K562 (cell line): Measurements from ENCODE around the gene NECTIN1. TPM values are rescaled to one million over a fixed set of nuclear protein-coding genes. Genes with fewer than 3 reads are reported as not detected.

Source experiments
- BHLHE40 ChIP-seq: IDR thresholded peaks from 2 replicates; pipeline ENCODE4 v1.6.1; 2011; ENCODE audit warnings: low read length, improper control_type of control experiment
- BRF1 ChIP-seq: IDR thresholded peaks from 3 replicates; pipeline ENCODE4 v1.6.1; 2011; ENCODE audit warnings: borderline replicate concordance, mild to moderate bottlenecking; ENCODE audit not compliant: insufficient read length; ENCODE audit errors: extremely low read depth
- C11orf30 ChIP-seq: fragments of 450-650 bp; IDR thresholded peaks from 2 replicates; pipeline ENCODE4 v1.6.1; 2016; ENCODE audit warnings: low read depth, mild to moderate bottlenecking
- CBFA2T3 ChIP-seq: fragments of 450-650 bp; IDR thresholded peaks from 2 replicates; pipeline ENCODE4 v1.6.1; 2017
- GABPB2 ChIP-seq: fragments of 250-450 bp; sonication (Bioruptor Pico); conservative IDR thresholded peaks from 2 replicates; pipeline ENCODE4 v1.5.1; 2021; ENCODE audit warnings: mild to moderate bottlenecking
- JUN ChIP-seq, 2 experiments: sonication (generic) in 1 of 2; formaldehyde crosslinking in 1 of 2; IDR thresholded peaks; 2 replicates each; pipeline versions ENCODE4 v1.6.1 to v1.8.0; 2012 to 2022; ENCODE audit warnings: borderline replicate concordance in 2 of 2, mild to moderate bottlenecking in 2 of 2, improper control_type of control experiment in 1 of 2, low read depth in 1 of 2, low read length in 1 of 2, missing genetic modification reagents in 1 of 2
- JUND ChIP-seq, 2 experiments: IDR thresholded peaks; 2 replicates in 1 of 2; 3 replicates in 1 of 2; pipeline ENCODE4 v1.6.1; 2011; ENCODE audit warnings: borderline replicate concordance in 2 of 2, low read depth in 2 of 2, low read length in 2 of 2, improper control_type of control experiment in 1 of 2, missing biosample characterization in 1 of 2, missing genetic modification characterization in 1 of 2, missing genetic modification reagents in 1 of 2
- KLF6 ChIP-seq: fragments of 250-450 bp; sonication (Bioruptor Pico); IDR thresholded peaks from 2 replicates; pipeline ENCODE4 v1.4.0; 2020; ENCODE audit warnings: mild to moderate bottlenecking, moderate library complexity, borderline replicate concordance
- MAFK ChIP-seq: IDR thresholded peaks from 2 replicates; pipeline ENCODE4 v1.6.1; 2011; ENCODE audit warnings: low read length, improper control_type of control experiment
- MCM7 ChIP-seq, 2 experiments: fragments of 450-650 bp; IDR thresholded peaks; 2 replicates each; pipeline ENCODE4 v1.6.1; 2016 to 2018
- NCOA1 ChIP-seq: fragments of 450-650 bp; IDR thresholded peaks from 2 replicates; pipeline ENCODE4 v1.6.1; 2016; ENCODE audit warnings: low read depth
- PRDM10 ChIP-seq: fragments of 450-650 bp; IDR thresholded peaks from 2 replicates; pipeline ENCODE4 v1.6.1; 2018; ENCODE audit not compliant: partially characterized antibody
- TCF15 ChIP-seq: fragments of 250-450 bp; sonication (Bioruptor Pico); IDR thresholded peaks from 2 replicates; pipeline ENCODE4 v1.8.0; 2022; ENCODE audit warnings: moderate library complexity, mild to moderate bottlenecking, inconsistent platforms
- TFAM ChIP-seq: fragments of 250-450 bp; sonication (Bioruptor Pico); conservative IDR thresholded peaks from 2 replicates; pipeline ENCODE4 v1.5.0; 2021; ENCODE audit warnings: mild to moderate bottlenecking, moderate library complexity
- ZNF140 ChIP-seq: fragments of 250-450 bp; sonication (Bioruptor Pico); IDR thresholded peaks from 2 replicates; pipeline ENCODE4 v1.8.0; 2021; ENCODE audit warnings: moderate library complexity, mild to moderate bottlenecking, inconsistent platforms
- ZNF146 ChIP-seq: IDR thresholded peaks from one replicate; pipeline ENCODE4 v1.6.1; 2018; ENCODE audit warnings: missing compliant biosample characterization; ENCODE audit not compliant: unreplicated experiment
- ZNF354B ChIP-seq: fragments of 250-450 bp; sonication (Bioruptor Pico); IDR thresholded peaks from 2 replicates; pipeline ENCODE4 v1.4.0; 2020
- polyA plus RNA-seq, 8 experiments: library from polyadenylated mRNA; depleted of rRNA in 4 of 8; stranded (reverse) in 5 of 8; unstranded in 3 of 8; fragments of >200 nt; fragmentation: Nextera tagmentation in 2 of 8; fragmentation: Illumina TruSeq in 1 of 8; extraction: Ambion mirVana in 2 of 8; extraction: Trizol in 1 of 8; gene quantifications; 2 replicates each; pipeline versions ENCODE4 v1.2.1 to v1.2.3, GENCODE V29; 2011 to 2014; ENCODE audit warnings: inconsistent platforms in 1 of 8, missing spikeins in 1 of 8
- total RNA-seq, 7 experiments: library from RNA; depleted of rRNA in 6 of 7; stranded (reverse); fragments of >200 nt in 6 of 7; fragmentation: Illumina TruSeq in 2 of 7; extraction: Trizol in 2 of 7; gene quantifications; 2 replicates each; pipeline versions ENCODE4 v1.2.1 to v1.2.3, GENCODE V29; 2011 to 2021; ENCODE audit warnings: low replicate concordance in 1 of 7
- TF ChIP-seq, protein P1 (sequence below): fragments of 450-650 bp; IDR thresholded peaks from 2 replicates; pipeline ENCODE4 v1.6.1; 2014; ENCODE audit warnings: low read depth, mild to moderate bottlenecking, moderate library complexity, borderline replicate concordance
- TF ChIP-seq, protein P2 (sequence below): sonication (generic); formaldehyde crosslinking; IDR thresholded peaks from 2 replicates; pipeline ENCODE4 v1.8.0; 2022; ENCODE audit warnings: missing genetic modification reagents, mild to moderate bottlenecking, borderline replicate concordance
- TF ChIP-seq, protein P3 (sequence below), 2 experiments: fragments of 450-650 bp in 1 of 2; sonication (generic) in 1 of 2; formaldehyde crosslinking; conservative IDR thresholded peaks; 2 replicates each; pipeline versions ENCODE4 v1.4.0 to v1.8.1; 2020 to 2022; ENCODE audit warnings: mild to moderate bottlenecking in 1 of 2, missing genetic modification reagents in 1 of 2

Gene NECTIN1
- total and polyA plus RNA-seq, 9 of the 15 experiments (the other 6 are each of a cell fraction or from before 2014, with no cell fraction given), result 0.09 to 0.53 (median 0.23) TPM; not detected in 2

- TF ChIP-seq, protein P1, sequence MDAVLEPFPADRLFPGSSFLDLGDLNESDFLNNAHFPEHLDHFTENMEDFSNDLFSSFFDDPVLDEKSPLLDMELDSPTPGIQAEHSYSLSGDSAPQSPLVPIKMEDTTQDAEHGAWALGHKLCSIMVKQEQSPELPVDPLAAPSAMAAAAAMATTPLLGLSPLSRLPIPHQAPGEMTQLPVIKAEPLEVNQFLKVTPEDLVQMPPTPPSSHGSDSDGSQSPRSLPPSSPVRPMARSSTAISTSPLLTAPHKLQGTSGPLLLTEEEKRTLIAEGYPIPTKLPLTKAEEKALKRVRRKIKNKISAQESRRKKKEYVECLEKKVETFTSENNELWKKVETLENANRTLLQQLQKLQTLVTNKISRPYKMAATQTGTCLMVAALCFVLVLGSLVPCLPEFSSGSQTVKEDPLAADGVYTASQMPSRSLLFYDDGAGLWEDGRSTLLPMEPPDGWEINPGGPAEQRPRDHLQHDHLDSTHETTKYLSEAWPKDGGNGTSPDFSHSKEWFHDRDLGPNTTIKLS, result no peak
- TF ChIP-seq KLF6, result no peak
- no peak for TF ChIP-seq BRF1
- no peak for TF ChIP-seq MCM7 (IDR thresholded peaks at IDR 0.05)
- no peak for TF ChIP-seq ZNF140 (CRISPR knock-in tag)
- TF ChIP-seq, protein P2, sequence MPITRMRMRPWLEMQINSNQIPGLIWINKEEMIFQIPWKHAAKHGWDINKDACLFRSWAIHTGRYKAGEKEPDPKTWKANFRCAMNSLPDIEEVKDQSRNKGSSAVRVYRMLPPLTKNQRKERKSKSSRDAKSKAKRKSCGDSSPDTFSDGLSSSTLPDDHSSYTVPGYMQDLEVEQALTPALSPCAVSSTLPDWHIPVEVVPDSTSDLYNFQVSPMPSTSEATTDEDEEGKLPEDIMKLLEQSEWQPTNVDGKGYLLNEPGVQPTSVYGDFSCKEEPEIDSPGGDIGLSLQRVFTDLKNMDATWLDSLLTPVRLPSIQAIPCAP (CRISPR knock-in tag), result no peak
- no peak for TF ChIP-seq MAFK
- no peak for TF ChIP-seq GABPB2 (CRISPR knock-in tag)
- no peak for TF ChIP-seq TFAM
- TF ChIP-seq BHLHE40, result no peak
- TF ChIP-seq TCF15, result no peak
- TF ChIP-seq PRDM10, result peak; percentile 35
- peak; percentile 57; the same call in 1 of the 2 replicates for TF ChIP-seq JUND (IDR thresholded peaks at IDR 0.05; ENCODE audit: borderline replicate concordance, low read depth, low read length)
- no peak; the same call in 2 of the 3 replicates for TF ChIP-seq JUND (tag; IDR thresholded peaks at IDR 0.05; ENCODE audit: borderline replicate concordance, low read depth, low read length)
- TF ChIP-seq ZNF354B (CRISPR knock-in tag), result no peak
- TF ChIP-seq C11orf30, result no peak
- TF ChIP-seq ZNF146 (CRISPR knock-in tag), result no peak
- peak; percentile 46; the same call in 1 of the 2 replicates for TF ChIP-seq JUN (IDR thresholded peaks at IDR 0.05; ENCODE audit: borderline replicate concordance, low read depth, low read length)
- TF ChIP-seq JUN (CRISPR knock-in tag; IDR thresholded peaks at IDR 0.05; ENCODE audit: borderline replicate concordance), result no peak
- TF ChIP-seq NCOA1, result no peak
- no peak for TF ChIP-seq CBFA2T3
- TF ChIP-seq, protein P3, sequence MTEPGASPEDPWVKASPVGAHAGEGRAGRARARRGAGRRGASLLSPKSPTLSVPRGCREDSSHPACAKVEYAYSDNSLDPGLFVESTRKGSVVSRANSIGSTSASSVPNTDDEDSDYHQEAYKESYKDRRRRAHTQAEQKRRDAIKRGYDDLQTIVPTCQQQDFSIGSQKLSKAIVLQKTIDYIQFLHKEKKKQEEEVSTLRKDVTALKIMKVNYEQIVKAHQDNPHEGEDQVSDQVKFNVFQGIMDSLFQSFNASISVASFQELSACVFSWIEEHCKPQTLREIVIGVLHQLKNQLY (CRISPR knock-in tag; conservative IDR thresholded peaks at IDR 0.05), result no peak
These were observed 44.5 kb downstream of the NECTIN1 start (continued) for GRCh38 chr11:119684361-119685110.
